Measurements from ENCODE around the gene ILRUN. TPM values are rescaled to one million over a fixed set of nuclear protein-coding genes. Genes with fewer than 3 reads are reported as not detected.
A peak's percentile ranks its signal among the peaks of the same experiment; 100 is the strongest.
"Not testable (repeated sequence)": the region's sequence is repeated elsewhere in the genome, so short reads cannot be mapped to it uniquely, and the experiment has no call there.

Gene ILRUN
- polyA plus RNA-seq, 3 donors: 20.7 to 57.0 (median 55.3) TPM

DNA sequence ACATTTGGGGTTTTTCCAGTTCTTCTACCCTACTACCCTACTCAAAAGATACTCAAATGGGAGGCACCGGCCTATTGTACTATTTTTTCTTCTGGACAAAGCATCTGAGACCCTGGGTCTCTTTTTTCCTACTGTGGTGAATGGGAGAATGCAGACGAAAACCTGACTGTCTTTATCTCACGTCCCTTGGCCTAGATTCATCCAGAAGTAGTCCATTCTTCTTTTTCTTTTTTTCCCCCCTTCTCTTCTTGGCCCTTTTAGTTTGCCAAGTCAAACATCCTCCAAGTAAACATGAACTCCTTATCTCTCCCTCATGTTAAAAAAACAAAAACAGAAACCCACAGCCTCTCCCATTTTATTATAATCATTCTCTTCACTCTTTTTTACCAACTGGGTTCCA lies 8.7 kb upstream of the ILRUN start:
- WGBS, 3 donors: 50 to 62% (median 51%) methylated on average over 3 of the region's 3 CpGs
- no peak overlapping the region for H3K27ac ChIP-seq (ENCODE audit: low read depth, low read length)

DNA sequence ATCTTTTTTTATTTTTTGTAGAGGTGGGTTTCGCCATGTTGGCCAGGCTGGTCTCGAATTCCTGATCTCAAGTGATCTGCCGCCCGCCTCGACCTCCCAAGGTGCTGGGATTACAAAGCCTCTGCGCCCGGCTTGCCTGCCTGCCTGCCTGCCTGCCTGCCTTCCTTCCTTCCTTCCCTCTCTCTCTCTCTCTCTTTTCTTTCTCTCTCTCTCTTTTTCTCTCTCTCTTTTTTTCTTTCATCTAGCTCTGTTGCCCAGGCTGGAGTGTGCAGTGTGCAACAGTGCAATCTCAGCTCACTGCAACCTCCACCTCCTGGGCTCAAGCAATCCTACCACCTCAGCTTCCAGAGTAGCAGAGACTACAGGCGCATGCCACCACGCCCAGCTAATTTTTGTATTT lies 4.6 kb upstream of the ILRUN start:
- H3K27ac ChIP-seq (ENCODE audit: low read depth, low read length): no peak overlapping the region
- 87 to 94% (median 89%) methylated on average over 9 of the region's 9 CpGs for WGBS, 3 donors

DNA sequence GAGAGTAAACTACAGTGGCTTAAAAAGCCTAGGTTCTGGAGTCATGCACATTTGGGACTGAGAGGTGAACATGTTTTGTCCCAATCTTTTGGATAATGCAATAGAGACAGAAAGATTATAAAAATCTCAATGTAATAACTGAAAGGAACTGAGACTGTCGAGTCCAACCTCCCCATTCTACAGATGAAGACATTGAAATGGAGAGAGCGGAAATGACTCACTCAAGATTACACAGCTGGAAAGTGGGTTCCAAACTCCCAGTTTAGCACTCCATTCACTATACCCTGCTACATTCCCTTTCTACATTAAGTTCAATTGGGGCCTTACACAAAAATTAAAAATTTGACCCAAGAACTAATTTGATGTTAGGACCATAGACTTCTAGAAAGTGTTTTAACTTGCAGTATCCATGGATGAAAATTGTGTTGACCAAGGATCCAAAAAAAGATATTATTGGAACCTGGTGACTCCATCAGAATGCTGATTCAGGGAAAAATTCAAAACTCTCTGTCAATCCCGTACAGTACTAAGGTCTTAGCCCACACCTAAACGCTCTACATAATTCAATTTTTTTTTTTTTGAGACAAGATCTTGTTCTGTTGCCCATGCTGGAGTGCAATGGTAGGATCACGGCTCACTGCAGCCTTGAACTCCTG lies 1.5 kb upstream of the ILRUN start:
- WGBS, 3 donors: 86 to 95% (median 91%) methylated on average over 5 of the region's 5 CpGs
- no peak overlapping the region for H3K27ac ChIP-seq (ENCODE audit: low read depth, low read length)

DNA sequence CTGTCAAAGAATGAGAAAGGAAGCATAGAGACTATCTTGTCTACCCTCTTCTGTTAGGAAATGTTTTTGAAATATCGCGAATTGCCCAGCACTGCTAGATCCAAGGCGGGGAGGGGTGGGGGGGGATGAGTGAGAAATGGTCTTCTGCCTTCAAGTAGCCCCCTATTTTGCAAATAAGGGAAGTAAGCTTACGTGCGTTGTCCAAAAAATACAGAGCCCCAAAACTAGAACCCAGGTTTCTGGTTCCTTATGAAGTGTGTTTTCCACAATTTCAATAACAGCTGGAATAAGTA lies 923 bp upstream of the ILRUN start:
- WGBS, 3 donors: 40 to 51% (median 46%) methylated on average over 5 of the region's 5 CpGs

DNA sequence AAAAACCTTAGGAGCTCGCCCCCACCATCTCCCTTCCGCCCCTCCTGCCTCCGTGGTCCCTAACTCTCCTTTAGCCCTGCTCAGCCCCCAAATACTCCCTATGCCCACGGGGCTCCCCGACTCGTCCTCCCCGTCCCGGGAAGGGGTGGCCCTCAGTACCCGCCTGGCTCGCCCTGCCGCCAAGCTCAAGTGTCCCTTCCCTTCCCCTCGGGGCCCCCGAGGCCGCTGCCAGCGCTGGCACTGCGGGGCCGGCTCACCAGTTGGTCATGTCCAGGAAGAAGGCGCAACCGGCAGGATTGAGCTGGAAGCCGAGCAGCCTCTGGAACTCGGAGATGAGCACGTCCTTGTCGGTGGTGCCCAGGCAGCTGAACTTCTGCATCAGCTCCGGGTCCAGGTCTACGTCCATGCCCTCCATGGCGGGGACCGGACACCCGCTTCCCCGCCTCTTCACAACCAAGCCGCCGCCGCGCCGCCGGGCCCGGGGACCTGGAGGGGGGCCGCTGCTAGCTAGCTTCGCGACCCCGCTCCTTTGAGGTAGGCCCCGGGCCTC lies 303 bp downstream of the ILRUN start:
- 0 to 1% (median 0%) methylated on average over 34 to 41 of the region's 41 CpGs for WGBS, 3 donors
- H3K27ac ChIP-seq (ENCODE audit: low read depth, low read length): peak overlapping the region; percentile 25

More for the DNA sequence above, 923 bp upstream of the ILRUN start:
- no peak overlapping the region for H3K27ac ChIP-seq (ENCODE audit: low read depth, low read length)

DNA sequence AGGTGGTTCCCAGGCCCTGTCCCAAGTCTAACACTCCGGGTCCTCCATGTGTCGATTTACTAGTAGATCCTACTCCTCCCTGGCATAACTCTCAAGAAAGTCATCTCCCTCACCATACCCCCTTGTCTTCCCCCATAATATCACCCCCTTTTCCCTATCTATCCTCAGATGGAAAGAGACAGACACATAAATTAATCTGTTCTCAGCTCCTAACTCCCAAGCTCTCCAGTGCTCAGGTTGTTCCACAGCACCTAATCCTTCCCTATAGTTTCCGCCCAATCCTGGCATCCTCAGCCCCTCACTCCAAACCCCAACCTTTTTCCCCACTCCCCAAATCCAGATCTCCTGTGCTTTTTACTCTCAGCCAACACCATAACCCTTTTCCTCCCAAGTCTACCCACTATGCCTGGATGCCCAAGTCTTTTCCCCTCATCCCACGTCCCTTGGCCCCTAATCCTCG lies 808 bp downstream of the ILRUN start:
- 10 to 18% (median 17%) methylated on average over 5 of the region's 5 CpGs for WGBS, 3 donors
- peak overlapping the region; percentile 25 for H3K27ac ChIP-seq (ENCODE audit: low read depth, low read length)

DNA sequence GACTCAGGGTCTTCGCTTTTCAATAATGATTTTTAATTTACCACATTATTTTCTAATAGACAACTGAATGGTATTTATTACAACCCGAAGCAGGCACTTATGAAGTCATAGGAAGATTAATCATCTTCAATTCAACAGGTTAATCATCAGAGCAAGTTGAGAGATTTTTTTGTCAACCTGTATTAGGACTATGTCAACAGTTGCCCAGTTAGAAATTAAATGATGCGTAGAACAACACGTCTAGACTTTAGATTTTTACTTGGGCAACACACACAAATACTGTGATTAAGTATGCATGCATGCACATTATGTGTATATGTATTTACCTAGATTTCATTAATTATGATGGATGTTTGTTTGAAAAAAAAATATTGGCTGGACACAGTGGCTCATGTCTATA lies 4.3 kb downstream of the ILRUN start:
- WGBS, 3 donors: 65 to 94% (median 91%) methylated on average over 4 of the region's 4 CpGs

DNA sequence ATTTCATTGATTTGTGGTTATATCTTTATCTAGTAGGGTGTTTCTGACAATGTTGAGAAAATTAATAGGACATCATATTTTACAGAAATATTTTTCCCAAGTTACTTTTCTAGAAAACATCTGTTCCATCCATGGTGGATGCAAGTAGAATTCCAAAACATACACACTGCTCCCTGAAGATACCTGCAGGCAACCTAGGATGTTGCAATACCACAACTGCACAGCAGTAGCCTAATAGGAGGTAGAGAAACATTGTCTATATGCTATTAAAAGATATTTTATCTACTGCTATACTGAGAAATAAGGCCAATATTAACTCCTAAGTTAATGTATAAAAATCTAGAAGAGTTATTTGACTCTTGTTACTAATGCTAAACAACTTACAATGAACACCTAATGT lies 6.8 kb downstream of the ILRUN start:
- no peak overlapping the region for H3K27ac ChIP-seq (ENCODE audit: low read depth, low read length)

More for the DNA sequence above, 4.3 kb downstream of the ILRUN start:
- H3K27ac ChIP-seq (ENCODE audit: low read depth, low read length): no peak overlapping the region

DNA sequence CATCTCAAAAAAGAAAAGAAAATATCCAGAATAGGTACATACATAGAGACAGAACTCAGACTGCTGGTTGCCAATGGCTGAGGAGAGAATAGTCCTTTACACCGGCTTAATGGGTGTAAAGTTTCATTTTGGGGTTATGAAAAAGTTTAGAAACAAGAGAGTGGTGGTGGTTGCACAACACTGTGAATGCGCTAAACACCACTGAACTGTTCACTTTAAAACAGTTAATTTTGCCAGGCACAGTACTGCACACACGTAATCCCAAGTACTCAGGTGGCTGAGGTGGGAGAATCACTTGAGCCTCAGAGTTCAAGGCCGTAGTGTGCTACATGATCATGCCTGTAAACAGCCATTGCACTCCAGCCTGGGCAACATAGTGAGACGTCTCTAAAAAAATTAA lies 7.6 kb downstream of the ILRUN start:
- no peak overlapping the region for H3K27ac ChIP-seq (ENCODE audit: low read depth, low read length)
- WGBS, 3 donors: 66 to 74% (median 69%) methylated on average over 5 of the region's 5 CpGs

DNA sequence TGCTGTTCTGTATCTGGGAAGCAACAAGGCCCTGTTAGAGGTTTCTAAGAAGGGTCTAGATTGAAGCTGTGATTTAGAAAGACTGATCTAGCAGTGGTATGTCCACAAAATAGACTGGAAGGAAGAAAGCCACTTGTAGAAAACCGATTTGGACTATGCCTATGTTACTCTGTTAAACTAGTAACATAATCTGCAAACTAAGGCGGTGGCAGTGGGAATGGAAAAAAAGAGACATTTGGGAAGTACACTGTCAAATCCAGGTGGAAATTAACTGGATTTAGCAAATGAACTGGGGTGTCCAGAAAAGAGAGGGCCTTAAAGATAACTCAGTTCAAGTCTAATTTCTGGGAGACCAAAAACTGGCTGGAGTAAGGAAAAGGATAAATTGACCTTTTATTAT lies 11.6 kb downstream of the ILRUN start:
- 32 to 85% (median 84%) methylated on average over 2 of the region's 2 CpGs for WGBS, 3 donors
- H3K27ac ChIP-seq (ENCODE audit: low read depth, low read length): no peak overlapping the region

DNA sequence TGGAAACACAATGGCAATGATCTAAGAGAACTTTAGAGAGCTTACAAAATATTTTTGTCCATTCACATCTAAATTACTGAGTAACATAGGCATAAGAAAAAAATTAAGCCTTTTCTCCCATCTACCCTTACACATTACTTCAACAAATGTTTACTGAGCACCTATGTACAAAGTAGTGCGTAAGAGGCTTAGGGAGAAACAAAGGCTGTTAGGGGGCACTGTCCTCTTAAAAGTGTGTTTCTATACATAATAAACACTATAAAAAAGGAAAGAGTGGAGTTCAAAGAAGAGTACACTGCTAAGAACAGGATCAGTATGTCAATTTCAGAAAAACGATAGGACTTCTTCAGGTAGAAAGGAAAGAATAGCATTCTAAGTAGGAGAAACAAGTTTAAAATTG lies 12.2 kb downstream of the ILRUN start:
- 55 to 87% (median 73%) methylated on average over 2 of the region's 2 CpGs for WGBS, 3 donors
- no peak overlapping the region for H3K27ac ChIP-seq (ENCODE audit: low read depth, low read length)

DNA sequence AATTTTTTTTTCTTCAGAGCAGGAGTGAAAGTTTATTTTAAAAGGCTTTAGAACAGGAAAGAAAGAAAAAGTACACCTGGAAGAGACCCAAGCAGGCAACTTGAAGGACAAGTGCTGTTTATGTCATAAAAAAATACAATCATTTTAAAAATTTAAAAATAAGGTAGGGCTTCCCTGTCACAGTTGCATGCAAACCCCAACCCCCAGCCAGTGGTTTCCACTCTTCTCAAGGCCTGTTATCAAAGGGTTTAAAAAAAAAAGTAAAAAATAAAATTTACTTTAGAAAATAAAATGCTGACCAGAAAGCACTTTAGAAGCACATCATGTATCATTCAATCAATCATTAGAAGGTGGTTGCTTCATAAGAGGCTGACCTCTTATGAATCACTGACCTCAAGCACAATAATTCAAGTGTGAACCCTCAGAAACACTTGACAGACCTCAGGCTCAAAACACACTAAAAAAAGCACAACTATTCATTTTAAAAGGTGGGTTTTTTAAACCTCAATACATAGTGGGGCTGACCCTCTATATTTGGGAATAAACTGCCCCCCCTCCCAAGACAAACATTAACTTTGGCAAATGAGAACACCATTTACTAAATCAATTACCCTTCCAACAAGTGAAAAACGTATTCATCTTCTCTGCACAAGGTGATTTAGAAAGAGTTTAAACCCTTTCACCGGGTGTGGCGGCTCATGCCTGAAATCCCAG lies 15.6 kb downstream of the ILRUN start:
- WGBS, 3 donors: 38 to 84% (median 81%) methylated on average over 3 of the region's 3 CpGs
- no peak overlapping the region for H3K27ac ChIP-seq (ENCODE audit: low read depth, low read length)

DNA sequence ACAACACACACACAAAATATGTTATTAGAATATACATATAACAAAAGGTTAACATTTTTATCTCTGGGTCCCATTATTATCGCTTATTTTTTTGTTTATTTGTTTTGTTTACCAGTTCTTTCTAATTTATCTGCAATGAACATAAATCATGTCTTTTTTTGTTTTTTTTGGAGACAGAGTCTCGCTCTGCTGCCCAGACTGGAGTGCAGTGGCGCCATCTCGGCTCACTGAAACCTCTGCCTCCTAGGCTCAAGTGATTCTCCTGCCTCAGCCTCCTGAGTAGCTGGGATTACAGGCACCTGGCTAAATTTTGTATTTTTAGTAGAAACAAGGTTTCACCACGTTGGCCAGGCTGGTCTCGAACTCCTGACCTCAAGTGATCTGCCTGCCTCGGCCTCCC lies 16.3 kb downstream of the ILRUN start:
- H3K27ac ChIP-seq (ENCODE audit: low read depth, low read length): not testable (repeated sequence)
- 66 to 86% (median 85%) methylated on average over 7 of the region's 7 CpGs for WGBS, 3 donors

DNA sequence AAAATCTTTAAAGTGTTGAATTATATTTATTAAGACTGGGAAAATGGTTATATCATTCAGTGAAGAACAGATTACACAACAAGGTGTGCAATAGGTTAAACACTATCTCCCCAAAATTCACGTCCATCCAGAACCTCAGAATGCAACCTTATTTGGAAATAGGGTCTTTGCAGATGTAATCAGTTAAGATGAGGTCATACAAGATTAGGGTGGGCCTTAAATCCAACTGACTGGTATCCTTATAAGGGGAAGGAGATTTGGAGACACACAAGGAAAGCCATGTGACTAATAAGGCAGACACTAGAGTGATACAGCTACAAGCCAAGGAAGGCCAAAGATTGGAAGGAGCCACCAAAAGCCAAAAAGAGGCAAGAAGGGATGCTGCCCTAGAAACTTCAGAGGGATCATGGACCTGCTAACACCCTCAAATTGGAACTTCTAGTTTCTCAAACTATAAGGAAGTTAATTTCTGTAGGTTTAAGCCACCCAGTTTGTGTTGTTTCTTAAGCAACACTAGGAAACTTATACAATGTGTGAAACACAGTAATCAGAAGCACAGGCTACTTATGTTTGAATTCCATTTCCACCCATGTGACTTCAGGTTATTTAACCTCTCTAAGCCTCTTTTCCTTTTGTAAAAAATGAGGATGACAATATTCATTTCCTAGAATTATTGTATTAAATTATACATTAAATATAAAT lies 16.9 kb downstream of the ILRUN start:
- H3K27ac ChIP-seq (ENCODE audit: low read depth, low read length): no peak overlapping the region

DNA sequence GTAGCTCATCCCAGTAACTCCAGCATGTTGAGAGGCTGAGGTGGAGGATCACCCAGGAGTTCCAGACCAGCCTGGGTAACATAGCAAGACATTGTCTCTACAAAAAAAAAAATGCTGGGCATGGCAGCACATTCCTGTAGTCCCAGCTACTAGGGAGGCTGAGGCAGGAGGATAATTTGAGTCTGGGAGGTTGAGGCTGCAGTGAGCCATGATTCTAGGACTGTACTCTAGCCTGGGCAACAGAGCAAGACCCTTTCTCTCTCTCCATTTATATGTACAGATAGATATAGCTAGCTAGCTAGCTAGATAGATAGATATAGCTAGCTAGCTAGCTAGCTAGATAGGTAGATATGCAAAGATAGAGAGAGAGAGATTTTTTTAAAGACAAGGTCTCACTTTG lies 20.4 kb downstream of the ILRUN start:
- H3K27ac ChIP-seq (ENCODE audit: low read depth, low read length): no peak overlapping the region

More for the DNA sequence above, 16.9 kb downstream of the ILRUN start:
- 45 to 56% (median 46%) methylated on average over 1 of the region's 1 CpG for WGBS, 3 donors

DNA sequence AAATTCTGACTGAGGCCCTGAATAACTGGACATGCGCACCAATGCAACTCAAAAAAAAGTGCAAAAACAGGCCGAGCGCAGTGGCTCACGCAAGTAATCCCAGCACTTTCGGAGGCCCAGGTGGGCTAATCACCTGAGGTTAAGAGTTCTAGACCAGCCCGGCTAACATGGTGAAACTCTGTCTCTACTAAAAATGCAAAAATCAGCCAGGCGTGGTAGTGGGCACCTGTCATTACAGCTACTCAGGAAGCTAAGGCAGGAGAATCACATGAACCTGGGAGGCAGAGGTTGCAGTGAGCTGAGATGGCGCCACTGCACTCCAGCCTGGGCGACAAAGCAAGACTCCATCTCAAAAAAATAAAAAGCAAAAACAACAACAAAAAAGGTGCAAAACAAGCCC lies 21.6 kb downstream of the ILRUN start:
- H3K27ac ChIP-seq (ENCODE audit: low read depth, low read length): not testable (repeated sequence)
- 91 to 95% (median 94%) methylated on average over 9 of the region's 9 CpGs for WGBS, 3 donors

DNA sequence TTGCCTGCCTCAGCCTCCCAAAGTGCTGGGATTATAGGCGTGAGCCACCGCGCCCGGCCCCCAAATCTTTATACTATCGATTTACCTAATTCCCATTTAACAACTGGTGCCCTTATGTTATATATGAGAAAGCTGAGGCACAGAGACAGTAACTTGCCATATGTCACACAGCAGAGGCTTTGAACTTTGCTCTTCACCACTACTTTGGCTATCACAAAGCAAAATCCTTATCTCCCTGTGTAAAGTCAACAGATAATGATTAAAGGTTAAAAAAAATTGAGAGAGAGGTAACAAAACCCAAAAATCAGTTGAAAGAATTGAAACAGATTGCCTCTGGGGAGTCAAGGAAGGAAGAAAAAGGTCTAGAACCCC lies 22.3 kb downstream of the ILRUN start:
- H3K27ac ChIP-seq (ENCODE audit: low read depth, low read length): no peak overlapping the region
- 87 to 99% (median 95%) methylated on average over 5 of the region's 5 CpGs for WGBS, 3 donors

DNA sequence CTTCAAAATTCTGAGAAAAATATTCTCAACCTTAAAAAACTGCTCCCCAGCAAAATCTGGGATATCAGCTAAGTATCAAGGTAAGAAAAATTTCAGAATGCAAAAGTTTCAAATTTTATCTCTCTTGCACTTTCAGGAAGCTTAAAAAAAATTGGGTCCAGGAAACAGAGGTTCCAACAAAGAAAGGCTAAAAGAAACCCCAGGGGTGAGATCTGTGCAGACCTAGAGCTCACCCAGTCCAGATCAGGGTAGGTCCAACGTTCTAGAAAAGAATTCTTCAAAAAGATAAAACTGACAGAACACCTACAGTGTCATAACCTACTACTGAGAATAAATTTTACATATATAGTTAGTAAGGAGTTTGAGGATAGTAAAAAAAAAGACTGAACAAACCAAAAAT lies 23.5 kb downstream of the ILRUN start:
- 0 to 7% (median 4%) methylated on average over 1 of the region's 1 CpG for WGBS, 3 donors
- H3K27ac ChIP-seq (ENCODE audit: low read depth, low read length): no peak overlapping the region

DNA sequence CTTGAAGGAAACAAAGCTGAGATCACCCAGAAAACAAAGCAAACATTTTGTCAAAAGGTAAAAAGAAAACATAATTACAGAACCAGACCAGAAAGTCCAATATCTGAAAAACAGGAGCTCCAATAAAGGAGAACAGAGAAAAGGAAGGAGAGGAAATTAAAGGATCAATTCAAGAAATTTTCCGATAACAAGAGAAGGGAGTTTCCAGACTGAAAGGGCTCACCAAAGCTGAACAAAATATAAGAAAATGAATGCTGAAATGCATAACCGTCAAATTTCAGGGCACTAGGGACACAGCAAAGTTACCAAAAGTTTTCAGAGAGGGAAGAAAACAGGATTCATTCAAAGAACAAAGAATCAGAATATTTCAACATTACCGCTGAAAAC lies 23.9 kb downstream of the ILRUN start:
- H3K27ac ChIP-seq (ENCODE audit: low read depth, low read length): no peak overlapping the region

More for the DNA sequence above, 23.9 kb downstream of the ILRUN start:
- 41 to 65% (median 48%) methylated on average over 3 of the region's 3 CpGs for WGBS, 3 donors
